ENCODE measurements around the gene SNRPD3.
A peak's percentile ranks its signal among the peaks of the same experiment; 100 is the strongest.

SNRPD3 gene

GRCh38 chr22:24555165-24556039 is at the start of gene SNRPD3:
SNRPD3 (plus strand) TSS chr22:24555999; CDS start chr22:24557675, 1,676 bp downstream.
- H3K4me1 ChIP-seq (ENCODE audit: low read depth, poor library complexity, severe bottlenecking), result peaks cover 58% of the 10 kb centered on the region
- H3K36me3 ChIP-seq (ENCODE audit: insufficient read depth), result 0 out of 2 replicates have a peak, but pooled peaks cover 8% of the 10 kb centered on the region
- no peaks in the 10 kb centered on the region for H4K20me1 ChIP-seq (ENCODE audit: insufficient read depth)
- H3K27me3 ChIP-seq (ENCODE audit: insufficient read depth, low read depth), result no peaks in the 10 kb centered on the region
- TF ChIP-seq CTCF (conservative IDR thresholded peaks at IDR 0.05; ENCODE audit: low read depth, low read length), result peak; percentile 31; the same call in 1 of the 2 replicates
- H3K27ac ChIP-seq, result peak within 1 kb of the TSS; percentile 86
- H3K79me2 ChIP-seq (ENCODE audit: insufficient read depth, low read depth), result peaks cover 84% of the 10 kb centered on the region
- H3K9ac ChIP-seq, result peak within 1 kb of the TSS; percentile 92
- H3K4me3 ChIP-seq (IDR thresholded peaks at IDR 0.05; ENCODE audit: insufficient read depth, low read depth, low read length), result no peak within 1 kb of the TSS
- H3K4me2 ChIP-seq, result peak within 1 kb of the TSS; percentile 100
- peak within 1 kb of the TSS; percentile 89 for H2AFZ ChIP-seq (ENCODE audit: low read depth)

GRCh38 chr22:24506802-24507438 is 48.9 kb upstream of the SNRPD3 start:
- H2AFZ ChIP-seq (ENCODE audit: low read depth), result no peak overlapping the region

GRCh38 chr22:24507716-24508115 is 48.1 kb upstream of the SNRPD3 start:
- H3K4me1 ChIP-seq (ENCODE audit: low read depth, poor library complexity, severe bottlenecking), result peaks cover 32% of the 10 kb centered on the region
- TF ChIP-seq CTCF (conservative IDR thresholded peaks at IDR 0.05; ENCODE audit: low read depth, low read length), result no peak
- no peak overlapping the region for H3K4me3 ChIP-seq (IDR thresholded peaks at IDR 0.05; ENCODE audit: insufficient read depth, low read depth, low read length)
- no peaks in the 10 kb centered on the region for H4K20me1 ChIP-seq (ENCODE audit: insufficient read depth)
- no peak overlapping the region for H3K9ac ChIP-seq
- no peaks in the 10 kb centered on the region for H3K27me3 ChIP-seq (ENCODE audit: insufficient read depth, low read depth)
- H3K36me3 ChIP-seq (ENCODE audit: insufficient read depth), result no peaks in the 10 kb centered on the region
- no peak overlapping the region for H3K4me2 ChIP-seq
- no peak overlapping the region for H2AFZ ChIP-seq (ENCODE audit: low read depth)
- H3K79me2 ChIP-seq (ENCODE audit: insufficient read depth, low read depth), result no peaks in the 10 kb centered on the region
- H3K27ac ChIP-seq, result no peak overlapping the region

More at GRCh38 chr22:24506802-24507438, 48.9 kb upstream of the SNRPD3 start:
- H3K27ac ChIP-seq, result no peak overlapping the region
- H3K9ac ChIP-seq, result no peak overlapping the region
- H3K4me3 ChIP-seq (IDR thresholded peaks at IDR 0.05; ENCODE audit: insufficient read depth, low read depth, low read length), result no peak overlapping the region
- H3K79me2 ChIP-seq (ENCODE audit: insufficient read depth, low read depth), result no peaks in the 10 kb centered on the region
- H3K36me3 ChIP-seq (ENCODE audit: insufficient read depth), result no peaks in the 10 kb centered on the region
- TF ChIP-seq CTCF (conservative IDR thresholded peaks at IDR 0.05; ENCODE audit: low read depth, low read length), result no peak
- H3K27me3 ChIP-seq (ENCODE audit: insufficient read depth, low read depth), result no peaks in the 10 kb centered on the region
- no peak overlapping the region for H3K4me2 ChIP-seq
- H3K4me1 ChIP-seq (ENCODE audit: low read depth, poor library complexity, severe bottlenecking), result peaks cover 29% of the 10 kb centered on the region
- H4K20me1 ChIP-seq (ENCODE audit: insufficient read depth), result no peaks in the 10 kb centered on the region

- Histone ChIP-seq H2AFZ (ENCODE audit: low read depth) (no peak overlapping the region), H3K9ac (no peak overlapping the region), H3K27ac (no peak overlapping the region), H4K20me1 (ENCODE audit: insufficient read depth) (no peaks in the 10 kb centered on the region), H3K4me1 (ENCODE audit: low read depth, poor library complexity, severe bottlenecking) (peaks cover 24% of the 10 kb centered on the region), H3K4me3 (IDR thresholded peaks at IDR 0.05; ENCODE audit: insufficient read depth, low read depth, low read length) (no peak overlapping the region), H3K27me3 (ENCODE audit: insufficient read depth, low read depth) (no peaks in the 10 kb centered on the region), H3K4me2 (peak overlapping the region; percentile 11; the same call in 1 of the 2 replicates), H3K36me3 (ENCODE audit: insufficient read depth) (no peaks in the 10 kb centered on the region), H3K79me2 (ENCODE audit: insufficient read depth, low read depth) (no peaks in the 10 kb centered on the region)
- no peak for TF ChIP-seq CTCF (conservative IDR thresholded peaks at IDR 0.05; ENCODE audit: low read depth, low read length)
These were observed 44.9 kb upstream of the SNRPD3 start for GRCh38 chr22:24510637-24511625.

Measured in KMS-11 (cell line).